ENCODE data around the gene SHH. TPM values are rescaled to one million over a fixed set of nuclear protein-coding genes. Genes with fewer than 3 reads are reported as not detected.

The SHH gene
- total and polyA plus RNA-seq, 2 experiments from 2014 or later: not detected

GRCh38 chr7:155836216-155837125 lies 24.2 kb upstream of the SHH start:
- no peaks in the 10 kb centered on the region for H4K20me1 ChIP-seq (replicated peaks; ENCODE audit: insufficient read depth)
- H3K27me3 ChIP-seq (ENCODE audit: insufficient read depth): no peaks in the 10 kb centered on the region
- no peaks in the 10 kb centered on the region for H3F3A ChIP-seq (replicated peaks; ENCODE audit: low read depth)
- no peaks in the 10 kb centered on the region; the same call in 1 of the 2 replicates for H3K4me1 ChIP-seq (ENCODE audit: insufficient read depth)
- peaks cover 16% of the 10 kb centered on the region for H3K4me1 Mint-ChIP-seq
- no peaks in the 10 kb centered on the region for H3K9me3 Mint-ChIP-seq
- no peaks in the 10 kb centered on the region for H3K79me2 ChIP-seq (replicated peaks; ENCODE audit: insufficient read depth)
- ATAC-seq: peak; percentile 84
- H3K9me2 ChIP-seq (ENCODE audit: insufficient read depth): no peaks in the 10 kb centered on the region
- no peak for DNase-seq (ENCODE audit: low spot score)
- H3K27ac Mint-ChIP-seq: no peak overlapping the region
- no peak overlapping the region for H3K4me3 ChIP-seq
- H2AFZ ChIP-seq: no peak overlapping the region
- H3K36me3 ChIP-seq (ENCODE audit: insufficient read depth): no peaks in the 10 kb centered on the region
- TF ChIP-seq CTCF (conservative IDR thresholded peaks at IDR 0.05; ENCODE audit: low read depth in 2 of 2) (0 out of 4 replicates have a peak, but pooled peaks of 1 of the 2 experiments have one; percentile 7), REST (IDR thresholded peaks at IDR 0.05; ENCODE audit: unreplicated experiment) (no peak)
- no peak overlapping the region for H3K27ac ChIP-seq (ENCODE audit: low read depth)
- no peak overlapping the region for H3K4me2 ChIP-seq
- H3K27me3 Mint-ChIP-seq (ENCODE audit: insufficient read depth, low read depth, poor library complexity): peaks cover 9% of the 10 kb centered on the region
- no peaks in the 10 kb centered on the region for H3K36me3 Mint-ChIP-seq (ENCODE audit: low read depth)
- H3K4me3 Mint-ChIP-seq: no peak overlapping the region

GRCh38 chr7:155835446-155836215 lies 23.4 kb upstream of the SHH start:
- peak; percentile 72 for ATAC-seq
- Histone ChIP-seq H3K9me2 (ENCODE audit: insufficient read depth) (no peaks in the 10 kb centered on the region), H4K20me1 (replicated peaks; ENCODE audit: insufficient read depth) (no peaks in the 10 kb centered on the region), H3K79me2 (replicated peaks; ENCODE audit: insufficient read depth) (no peaks in the 10 kb centered on the region), H3K27ac (ENCODE audit: low read depth) (no peak overlapping the region), H3K4me3 (no peak overlapping the region), H3K4me1 (ENCODE audit: insufficient read depth) (no peaks in the 10 kb centered on the region; the same call in 1 of the 2 replicates), H3F3A (replicated peaks; ENCODE audit: low read depth) (no peaks in the 10 kb centered on the region), H3K27me3 (ENCODE audit: insufficient read depth) (no peaks in the 10 kb centered on the region), H3K36me3 (ENCODE audit: insufficient read depth) (no peaks in the 10 kb centered on the region), H3K4me2 (no peak overlapping the region), H2AFZ (no peak overlapping the region)
- peaks cover 11% of the 10 kb centered on the region for H3K27me3 Mint-ChIP-seq (ENCODE audit: insufficient read depth, low read depth, poor library complexity)
- peaks cover 16% of the 10 kb centered on the region for H3K4me1 Mint-ChIP-seq
- H3K36me3 Mint-ChIP-seq (ENCODE audit: low read depth): no peaks in the 10 kb centered on the region
- no peak overlapping the region for H3K4me3 Mint-ChIP-seq
- DNase-seq (ENCODE audit: low spot score): no peak
- no peak overlapping the region for H3K27ac Mint-ChIP-seq
- no peaks in the 10 kb centered on the region for H3K9me3 Mint-ChIP-seq
- TF ChIP-seq ZNF462 (CRISPR knock-in tag; IDR thresholded peaks at IDR 0.05) (no peak), ZNF114 (CRISPR knock-in tag; IDR thresholded peaks at IDR 0.05) (no peak), EZH2phosphoT487 (IDR thresholded peaks at IDR 0.05; ENCODE audit: unreplicated experiment) (no peak), JUNB (IDR thresholded peaks at IDR 0.05; ENCODE audit: unreplicated experiment) (no peak)

Data from GM23338 (cell line).